HCT116 (cell line): ENCODE measurements around the gene ZSWIM9. TPM values are rescaled to one million over a fixed set of nuclear protein-coding genes. Genes with fewer than 3 reads are reported as not detected.

Experiments
- ATAC-seq: fragments of 200-7000 bp; cut with Tn5 transposase; 2 replicates; pipeline ENCODE4 v1.9.1; 2020; ENCODE audit warnings: mild to moderate bottlenecking, moderate library complexity
- BruUV-seq: library from RNA; stranded (reverse); fragments of 400-500 nt; replicated peaks from 2 replicates; lab custom pipeline; 2021; lab: Mats Ljungman, UMichigan
- CTCF ChIA-PET: fragments of 300-600 bp; sonication (Branson Sonifier 250); formaldehyde crosslinking; loops from one replicate; lab custom pipeline; 2021; ENCODE audit warnings: antibody characterized with exemption; lab: Charles Lee
- POLR2A ChIA-PET: fragments of 300-600, 350-600 bp; sonication (Branson Sonifier 250); formaldehyde crosslinking; loops from one replicate; lab custom pipeline; 2021; ENCODE audit warnings: antibody characterized with exemption; lab: Charles Lee
- RAD21 ChIA-PET, 2 experiments: fragments of 300-600 bp; sonication (Branson Sonifier 250); formaldehyde crosslinking; loops; one replicate each; lab custom pipeline; 2023; ENCODE audit warnings: low total read pairs in 2 of 2; ENCODE audit not compliant: uncharacterized antibody in 2 of 2, unreplicated experiment in 2 of 2, low non-redundant PET in 1 of 2; lab: Charles Lee
- DNase-seq: peaks from one replicate; pipeline ENCODE4 v3.0.0-alpha.2; 2010; ENCODE audit warnings: low read depth, low spot score
- H2AFZ ChIP-seq: fragments of 200-600 bp; shearing (Covaris generic), sonication (generic); 2 replicates; pipeline ENCODE4 v1.6.1; 2017; ENCODE audit warnings: low read depth, mixed run types, mixed read lengths, antibody characterized with exemption, low read length; ENCODE audit not compliant: poor library complexity, severe bottlenecking
- H3K27ac ChIP-seq: 2 replicates; pipeline ENCODE4 v1.5.1; 2012; ENCODE audit warnings: low read depth, low read length
- H3K27me3 ChIP-seq: fragments of 200-600 bp; sonication (generic); 2 replicates; pipeline ENCODE4 v1.6.1; 2016; ENCODE audit warnings: mixed run types, low read length, mixed read lengths; ENCODE audit not compliant: insufficient read depth
- H3K36me3 ChIP-seq, 2 experiments: fragments of 200-500 bp in 1 of 2; fragments of 200-600 bp in 1 of 2; sonication (Bioruptor generic) in 1 of 2; sonication (generic) in 1 of 2; 2 replicates each; pipeline versions ENCODE4 v1.5.1 to v1.6.1; 2014 to 2016; ENCODE audit warnings: low read length in 2 of 2, inconsistent platforms in 1 of 2, mixed read lengths in 1 of 2, mixed run types in 1 of 2; ENCODE audit not compliant: insufficient read depth in 2 of 2, control insufficient read depth in 1 of 2
- H3K4me1 ChIP-seq, 2 experiments: fragments of 200-600 bp in 1 of 2; sonication (generic) in 1 of 2; 2 replicates each; pipeline versions ENCODE4 v1.5.1 to v1.6.1; 2012 to 2017; ENCODE audit warnings: low read length in 2 of 2, inconsistent platforms in 1 of 2, mild to moderate bottlenecking in 1 of 2, mixed read lengths in 1 of 2, mixed run types in 1 of 2, moderate library complexity in 1 of 2; ENCODE audit not compliant: insufficient read depth in 2 of 2, control insufficient read depth in 1 of 2
- H3K4me2 ChIP-seq: fragments of 200-600 bp; sonication (generic); 2 replicates; pipeline ENCODE4 v1.6.1; 2017; ENCODE audit warnings: mixed run types, low read length, mixed read lengths
- H3K4me3 ChIP-seq, 2 experiments: fragments of 200-600 bp in 1 of 2; sonication (generic) in 1 of 2; replicated peaks in 1 of 2; 2 replicates each; pipeline ENCODE4 v1.5.1; 2011 to 2016; ENCODE audit warnings: low read length in 2 of 2, control low read depth in 1 of 2, low read depth in 1 of 2, mild to moderate bottlenecking in 1 of 2, mixed read lengths in 1 of 2, mixed run types in 1 of 2
- H3K79me2 ChIP-seq: fragments of 200-600 bp; sonication (generic); 2 replicates; pipeline ENCODE4 v1.6.1; 2017; ENCODE audit warnings: mild to moderate bottlenecking, mixed run types, low read length, moderate library complexity, mixed read lengths; ENCODE audit not compliant: insufficient read depth
- H3K9ac ChIP-seq: fragments of 200-600 bp; sonication (generic); 2 replicates; pipeline ENCODE4 v1.6.1; 2016; ENCODE audit warnings: low read length, mixed read lengths
- H3K9me2 ChIP-seq: fragments of 200-600 bp; sonication (generic), shearing (Covaris generic); 2 replicates; pipeline ENCODE4 v1.6.1; 2017; ENCODE audit warnings: mixed run types, mild to moderate bottlenecking, moderate library complexity; ENCODE audit not compliant: insufficient read depth
- H3K9me3 ChIP-seq, 2 experiments: fragments of 200-500 bp in 1 of 2; fragments of 200-600 bp in 1 of 2; sonication (Bioruptor generic) in 1 of 2; sonication (generic) in 1 of 2; 2 replicates each; pipeline ENCODE4 v1.6.1; 2014 to 2017; ENCODE audit warnings: low read length in 2 of 2, mixed read lengths in 2 of 2, inconsistent platforms in 1 of 2, low read depth in 1 of 2, mild to moderate bottlenecking in 1 of 2, mixed run types in 1 of 2, moderate library complexity in 1 of 2; ENCODE audit not compliant: control insufficient read depth in 1 of 2, insufficient read depth in 1 of 2
- H4K20me1 ChIP-seq: fragments of 200-600 bp; sonication (generic), shearing (Covaris generic); 2 replicates; pipeline ENCODE4 v1.6.1; 2017; ENCODE audit warnings: mixed run types, mild to moderate bottlenecking, moderate library complexity; ENCODE audit not compliant: insufficient read depth
- CEBPB ChIP-seq: IDR thresholded peaks from 2 replicates; pipeline ENCODE4 v1.6.1; 2012; ENCODE audit warnings: low read depth
- ELF1 ChIP-seq: IDR thresholded peaks from 2 replicates; pipeline ENCODE4 v1.6.1; 2012; ENCODE audit warnings: low read depth, borderline replicate concordance
- POLR2A ChIP-seq: IDR thresholded peaks from 2 replicates; pipeline ENCODE4 v1.7.0; 2011; ENCODE audit warnings: borderline replicate concordance; ENCODE audit not compliant: insufficient read depth, insufficient read length; ENCODE audit errors: extremely low read depth
- POLR2AphosphoS5 ChIP-seq: IDR thresholded peaks from 2 replicates; pipeline ENCODE4 v1.6.1; 2011; ENCODE audit warnings: mild to moderate bottlenecking, low read depth, low read length, moderate library complexity
- RAD21 ChIP-seq: IDR thresholded peaks from 2 replicates; pipeline ENCODE4 v1.6.1; 2012; ENCODE audit warnings: low read depth, mild to moderate bottlenecking
- SIN3A ChIP-seq: IDR thresholded peaks from 2 replicates; pipeline ENCODE4 v1.6.1; 2012; ENCODE audit warnings: low read depth
- TCF7L2 ChIP-seq: IDR thresholded peaks from 2 replicates; pipeline ENCODE4 v1.7.0; 2011; ENCODE audit warnings: borderline replicate concordance, inconsistent platforms; ENCODE audit not compliant: insufficient read depth, insufficient read length; ENCODE audit errors: extremely low read depth
- YY1 ChIP-seq: IDR thresholded peaks from 2 replicates; pipeline ENCODE4 v1.6.1; 2011; ENCODE audit warnings: low read length, low read depth, moderate library complexity, mild to moderate bottlenecking; ENCODE audit not compliant: insufficient replicate concordance; ENCODE audit errors: extremely low read depth
- intact Hi-C: fragments of 100-400 bp; cut with micrococcal nuclease; formaldehyde crosslinking; loops from 2 replicates; pipeline ENCODE4 v1.10.0; 2022
- total RNA-seq: library from RNA; stranded (reverse); gene quantifications from one replicate; pipeline ENCODE4 v1.2.1, GENCODE V29; 2021; ENCODE audit not compliant: unreplicated experiment
- TF ChIP-seq, protein P1 (sequence below): IDR thresholded peaks from 2 replicates; pipeline ENCODE4 v1.6.1; 2012

Gene ZSWIM9
- total RNA-seq, 1 experiment from 2014 or later = 10.2 TPM

DNA sequence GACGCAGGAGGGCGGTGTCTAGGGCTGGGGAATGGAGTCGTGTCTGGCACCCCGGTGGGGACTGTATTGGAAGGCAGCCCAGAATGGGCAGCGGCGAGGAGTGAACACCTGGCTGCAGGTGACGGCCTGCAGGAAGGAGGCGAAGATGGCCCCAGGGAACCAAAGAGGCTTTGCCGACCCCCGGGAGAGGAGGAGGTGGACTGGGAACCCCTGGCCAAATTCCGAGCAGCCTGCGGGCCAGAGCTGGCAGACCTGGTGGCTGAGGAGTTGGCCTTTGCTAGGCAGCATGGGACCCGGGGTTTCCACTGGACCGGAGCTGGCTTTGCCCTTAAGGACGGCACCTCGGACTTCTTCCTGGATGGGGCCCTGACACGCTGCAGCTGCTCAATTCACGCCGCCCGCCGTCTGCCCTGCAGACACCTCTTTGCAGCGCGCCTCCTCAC, 25.9 kb downstream of the ZSWIM9 start:
- BruUV-seq = TSS peak; percentile 68
- Histone ChIP-seq H3K79me2 (no peaks in the 10 kb centered on the region), H3K9me2 (no peaks in the 10 kb centered on the region), H3K4me2 (no peak overlapping the region), H2AFZ (no peak overlapping the region), H3K36me3 (no peaks in the 10 kb centered on the region), H3K4me3 (no peak overlapping the region), H3K9me3 (no peaks in the 10 kb centered on the region), H4K20me1 (no peaks in the 10 kb centered on the region), H3K27ac (no peak overlapping the region), H3K27me3 (no peaks in the 10 kb centered on the region), H3K4me1 (no peaks in the 10 kb centered on the region), H3K9ac (no peak overlapping the region)
- intact Hi-C loops = no loop called here
- ChIA-PET RAD21 (no interaction called here), CTCF (no interaction called here), POLR2A (no interaction called here)
- DNase-seq (no peak), ATAC-seq (peak; percentile 23; the same call in 1 of the 2 replicates)
- TF ChIP-seq, protein P1, sequence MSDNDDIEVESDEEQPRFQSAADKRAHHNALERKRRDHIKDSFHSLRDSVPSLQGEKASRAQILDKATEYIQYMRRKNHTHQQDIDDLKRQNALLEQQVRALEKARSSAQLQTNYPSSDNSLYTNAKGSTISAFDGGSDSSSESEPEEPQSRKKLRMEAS = no peak
- TF ChIP-seq ELF1 (no peak), POLR2AphosphoS5 (0 out of 2 replicates have a peak, but pooled peaks have one; percentile 28), POLR2A (no peak), YY1 (no peak), RAD21 (no peak), CEBPB (no peak)

DNA sequence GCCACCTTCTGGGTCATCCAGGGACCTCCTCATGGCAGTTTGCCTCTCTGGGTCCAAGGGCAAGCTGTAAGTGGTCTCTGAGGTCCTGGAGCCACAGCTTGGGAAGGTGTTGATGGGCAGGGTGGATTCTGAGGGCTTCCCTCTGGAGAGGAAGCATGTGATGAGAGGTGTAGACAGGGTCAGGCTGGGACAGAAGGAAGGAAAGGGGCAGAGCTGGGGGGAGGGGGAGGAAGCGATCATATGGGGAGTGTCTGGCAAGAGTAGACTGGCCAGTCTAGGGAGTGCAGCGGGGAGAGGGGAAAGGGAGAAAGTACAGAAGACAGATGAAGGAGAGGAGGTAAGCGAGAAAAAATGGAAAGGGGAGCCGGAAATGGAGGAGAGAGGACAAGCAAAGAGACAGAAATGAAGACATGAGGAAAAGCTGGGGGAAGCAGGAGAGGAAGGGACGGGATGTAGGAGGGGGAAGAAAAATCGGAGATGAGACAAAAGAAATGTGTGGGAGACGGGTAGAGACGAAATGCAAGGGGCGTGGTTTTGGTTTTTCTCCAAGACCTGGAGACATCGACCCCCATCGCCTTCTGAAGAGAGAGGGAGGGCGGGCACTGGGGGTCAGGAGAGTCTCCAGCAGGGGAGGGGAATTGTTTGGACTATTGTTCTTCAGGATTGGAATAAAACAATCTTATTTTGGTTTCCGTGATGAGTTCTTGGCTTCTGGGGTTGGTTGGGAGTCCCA, 26.6 kb downstream of the ZSWIM9 start:
- ChIA-PET CTCF (no interaction called here), POLR2A (no interaction called here), RAD21 (no interaction called here)
- H2AFZ ChIP-seq = no peak overlapping the region
- no peaks in the 10 kb centered on the region for H3K79me2 ChIP-seq
- H3K4me2 ChIP-seq = no peak overlapping the region
- no peak overlapping the region for H3K27ac ChIP-seq
- H3K9me2 ChIP-seq = no peaks in the 10 kb centered on the region
- H4K20me1 ChIP-seq = no peaks in the 10 kb centered on the region
- no peak for TF ChIP-seq TCF7L2
- TF ChIP-seq SIN3A = 0 out of 2 replicates have a peak, but pooled peaks have one; percentile 25
- no TSS peak for BruUV-seq
- DNase-seq (no peak), ATAC-seq (no peak; the same call in 1 of the 2 replicates)
- H3K27me3 ChIP-seq = no peaks in the 10 kb centered on the region
- no peak overlapping the region for H3K4me3 ChIP-seq
- no peaks in the 10 kb centered on the region for H3K4me1 ChIP-seq
- H3K36me3 ChIP-seq = no peaks in the 10 kb centered on the region
- intact Hi-C loops = no loop called here
- H3K9ac ChIP-seq = no peak overlapping the region
- H3K9me3 ChIP-seq = no peaks in the 10 kb centered on the region
